Cerebellar nuclear complex (tissue), 1 donor: ENCODE measurements around the gene RRAD.
"Not testable (repeated sequence)": the region's sequence is repeated elsewhere in the genome, so short reads cannot be mapped to it uniquely, and the experiment has no call there.

Source experiments
- DNase-seq, 2 experiments: peaks; one replicate each; lab custom pipeline; 2025; lab: John Stamatoyannopoulos, UW

The RRAD gene

DNA sequence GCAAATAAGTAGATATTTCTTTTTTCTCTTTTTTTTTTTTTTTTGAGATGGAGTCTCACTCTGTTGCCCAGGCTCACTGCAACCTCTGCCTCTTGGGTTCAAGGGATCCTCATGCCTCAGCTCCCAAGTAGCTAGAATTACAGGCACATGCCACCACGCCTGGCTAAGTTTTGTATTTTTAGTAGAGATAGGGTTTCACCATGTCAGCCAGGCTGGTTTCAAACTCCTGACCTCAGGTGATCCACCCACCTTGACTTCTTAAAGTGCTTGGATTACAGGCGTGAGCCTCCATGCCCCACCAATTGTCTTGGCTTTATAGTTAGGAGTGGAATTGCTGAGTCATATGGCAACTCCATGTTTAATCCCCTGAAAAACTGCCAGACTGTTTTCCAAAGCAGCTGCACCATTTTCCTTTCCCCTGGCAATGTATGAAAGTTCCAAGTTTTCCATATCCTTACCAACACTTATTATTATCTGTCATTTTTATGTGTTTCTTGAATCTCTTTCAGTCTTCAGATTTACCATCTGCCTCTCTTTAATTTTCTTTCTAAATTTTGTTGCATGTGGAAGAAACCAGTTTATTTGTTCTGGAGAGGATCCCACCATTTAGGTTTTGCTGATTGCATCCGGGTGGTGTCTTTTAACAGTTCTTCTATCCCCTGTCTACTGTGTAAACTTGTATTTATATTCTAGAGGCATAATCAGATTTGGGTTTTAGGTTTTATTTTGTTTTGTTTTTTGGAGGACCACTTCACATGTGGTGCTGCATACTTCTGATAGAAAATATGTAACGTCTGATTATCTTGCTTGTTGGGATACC is 25.8 kb upstream of the RRAD start:
- DNase-seq = no peak

DNA sequence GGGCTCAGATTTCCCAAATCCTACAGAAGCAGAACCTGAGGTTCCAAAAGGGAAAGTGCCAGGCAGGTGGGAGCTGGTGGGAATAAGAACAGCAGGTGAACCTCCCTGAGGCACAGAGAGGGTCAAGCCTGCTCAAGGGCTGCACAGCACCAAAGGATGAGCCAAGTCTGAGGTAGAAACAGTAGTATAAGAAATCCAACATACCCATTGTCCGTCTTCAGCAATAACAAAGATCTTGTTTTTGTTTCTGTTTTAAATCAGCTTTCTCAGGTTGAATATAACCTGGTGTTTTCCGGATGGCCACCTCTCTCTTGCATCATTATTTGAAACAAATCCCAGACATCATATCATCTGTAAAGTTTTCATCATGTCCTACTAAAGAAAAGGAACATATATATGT is 25.1 kb upstream of the RRAD start:
- DNase-seq = no peak

DNA sequence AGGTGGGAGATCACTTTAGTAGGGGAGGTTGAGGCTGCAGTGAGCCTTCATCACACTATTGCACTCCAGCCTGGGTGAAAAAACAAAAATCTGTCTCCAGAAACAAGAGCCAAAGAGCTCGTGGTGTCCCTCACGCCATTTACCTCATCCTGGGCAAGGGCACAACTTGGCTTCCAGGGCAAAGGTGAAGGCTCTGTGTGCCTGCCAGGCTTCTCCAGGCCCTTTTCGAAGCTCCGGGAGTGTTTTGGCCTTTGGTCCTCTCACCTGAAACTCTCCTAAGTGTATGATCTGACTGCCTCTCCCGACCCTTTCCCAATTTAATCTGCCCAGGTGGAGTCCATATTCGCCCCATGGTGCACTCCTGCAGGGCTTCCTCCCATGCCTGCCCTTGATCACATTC is 24.1 kb upstream of the RRAD start:
- DNase-seq = peak in 1 of 2 experiments; percentile 21

DNA sequence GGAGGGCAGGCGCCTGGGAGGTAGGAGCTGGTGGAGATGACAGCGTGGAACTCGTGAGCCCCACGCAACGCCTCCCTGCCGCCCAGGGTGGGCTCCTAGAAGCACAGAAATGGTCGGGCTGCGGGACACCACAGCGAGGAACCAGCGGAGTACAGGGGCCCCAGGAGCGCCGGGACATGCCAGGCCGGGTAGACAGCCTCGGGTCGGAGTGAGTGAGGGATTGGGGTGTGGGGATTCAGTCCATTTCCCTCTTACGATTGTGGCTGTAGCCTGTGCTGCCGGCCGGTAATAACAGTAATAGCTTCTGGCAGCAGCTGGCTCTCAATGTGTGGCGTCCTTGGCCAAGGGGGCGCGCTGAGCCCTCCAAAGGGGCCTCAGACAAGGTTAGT is 23.5 kb upstream of the RRAD start:
- DNase-seq = no peak

DNA sequence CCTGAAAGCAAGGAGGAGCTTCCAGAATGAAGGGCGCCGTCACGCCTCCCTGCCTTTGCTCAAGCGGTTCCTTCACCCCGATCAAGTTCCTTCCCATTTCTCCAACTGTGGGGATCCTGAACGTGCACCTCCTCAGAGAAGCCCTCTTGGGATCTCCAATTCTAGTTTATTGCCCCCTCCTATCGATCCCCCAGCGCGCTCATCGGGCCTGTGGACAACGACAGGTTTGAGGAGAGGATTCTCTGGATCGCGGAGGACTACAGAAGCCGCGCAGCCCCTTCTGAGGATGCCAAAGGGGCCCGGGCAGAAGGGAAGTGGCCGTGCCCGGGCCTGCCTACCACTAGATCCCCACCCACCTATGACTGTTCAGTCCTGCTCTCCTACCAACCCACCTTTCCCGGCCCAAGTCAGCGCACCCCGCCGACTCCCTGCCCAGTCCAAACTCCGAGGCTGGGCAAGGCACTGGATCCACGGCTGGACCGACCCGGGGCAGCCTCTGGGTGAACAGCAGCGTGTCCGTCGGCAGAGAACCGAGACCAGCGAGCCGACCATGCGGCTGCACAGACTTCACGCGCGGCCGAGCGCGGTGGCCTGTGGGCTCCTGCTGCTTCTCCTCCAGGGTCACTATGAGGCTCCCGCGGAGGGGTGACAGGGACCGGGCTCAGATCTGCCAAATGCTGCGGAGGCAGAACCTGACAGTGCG is 22.9 kb upstream of the RRAD start:
- DNase-seq = no peak

DNA sequence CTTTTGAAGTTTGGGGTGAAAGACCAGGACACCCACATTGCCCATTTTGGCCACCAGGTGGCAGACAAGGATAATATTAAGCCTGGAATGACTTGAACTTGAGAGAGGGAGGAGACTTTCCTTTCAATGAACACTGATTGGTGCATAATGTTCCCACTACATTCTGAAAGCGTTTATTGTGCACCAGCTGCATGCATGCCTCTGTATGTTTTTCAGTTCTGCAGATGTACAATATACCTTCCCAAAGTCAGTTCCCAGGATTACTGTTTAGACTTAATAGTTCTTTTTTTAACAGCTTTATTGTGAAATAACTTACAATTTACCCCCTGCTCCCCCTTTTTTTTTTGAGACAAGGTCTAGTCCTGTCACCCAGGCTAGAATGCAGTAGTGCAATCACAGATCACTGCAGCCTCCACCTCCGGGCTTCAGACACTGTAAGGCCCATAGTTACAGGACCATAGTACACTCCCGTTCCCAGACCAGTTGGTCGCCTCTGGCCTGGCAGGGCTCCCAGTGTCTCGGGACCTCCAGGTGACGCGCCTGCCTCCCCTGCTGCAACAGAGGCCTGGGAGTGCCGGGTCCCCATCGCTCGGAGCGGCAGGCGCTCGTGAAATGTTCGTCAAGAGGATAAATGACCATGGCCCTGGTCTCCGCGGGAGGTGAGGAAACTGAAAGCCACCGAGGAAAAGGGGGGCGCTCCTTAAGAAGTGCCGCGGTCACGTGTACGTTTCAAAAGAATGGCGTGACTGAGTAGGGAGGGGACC is 22.1 kb upstream of the RRAD start:
- peak in 1 of 2 experiments; percentile 85 for DNase-seq

DNA sequence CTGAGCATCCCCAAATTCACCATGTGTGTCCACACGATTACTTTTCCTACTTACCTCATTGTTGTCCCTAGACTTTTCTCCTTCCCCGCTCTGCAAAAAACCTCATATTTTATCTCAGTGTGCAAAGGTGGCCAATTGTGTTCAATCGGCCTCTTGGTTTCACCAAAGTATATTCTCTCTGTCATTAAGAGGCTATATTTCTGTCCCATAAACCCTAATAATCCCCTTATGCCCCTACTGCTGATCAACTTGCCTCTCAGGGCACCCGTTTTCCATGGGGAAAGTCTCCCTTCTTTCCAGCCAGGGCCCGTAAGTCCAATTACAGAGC is 21.6 kb upstream of the RRAD start:
- no peak for DNase-seq

DNA sequence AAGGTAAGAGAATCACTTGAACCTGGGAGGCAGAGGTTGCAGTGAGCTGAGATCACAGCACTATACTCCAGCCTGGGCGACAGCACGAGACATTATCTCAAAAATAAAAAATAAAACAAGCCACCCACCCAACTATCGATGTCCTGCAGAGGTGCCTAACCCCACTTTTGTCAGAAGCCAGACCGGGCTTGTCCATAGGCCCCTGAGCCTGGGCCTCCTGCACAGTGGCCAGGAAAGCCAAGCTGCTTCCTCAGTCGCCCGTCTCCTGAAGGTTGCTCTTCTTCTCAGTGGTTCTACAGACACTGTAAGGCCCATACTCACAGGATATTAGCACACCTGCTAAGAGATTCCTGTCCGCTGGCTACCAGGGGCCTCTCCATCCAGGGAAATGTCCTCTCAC is 21.2 kb upstream of the RRAD start:
- no peak for DNase-seq

DNA sequence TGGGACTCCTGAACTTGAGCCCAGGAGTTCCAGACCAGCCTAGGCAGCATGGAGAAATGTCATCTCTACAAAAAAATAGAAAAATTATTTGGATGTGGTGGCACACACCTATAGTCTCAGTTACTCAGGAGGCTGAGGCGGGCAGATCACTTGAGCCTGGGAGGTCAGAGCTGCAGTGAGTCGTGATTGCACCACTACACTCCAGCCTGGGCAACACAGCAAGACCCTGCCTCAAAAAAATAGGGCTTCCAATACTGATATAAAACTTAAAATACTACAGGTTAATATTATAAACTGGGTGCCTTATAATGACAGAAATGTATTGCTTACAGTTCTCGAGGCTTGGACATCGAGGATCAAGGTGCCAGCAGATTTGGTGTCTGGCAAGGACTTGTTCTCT is 20.6 kb upstream of the RRAD start:
- DNase-seq = no peak

DNA sequence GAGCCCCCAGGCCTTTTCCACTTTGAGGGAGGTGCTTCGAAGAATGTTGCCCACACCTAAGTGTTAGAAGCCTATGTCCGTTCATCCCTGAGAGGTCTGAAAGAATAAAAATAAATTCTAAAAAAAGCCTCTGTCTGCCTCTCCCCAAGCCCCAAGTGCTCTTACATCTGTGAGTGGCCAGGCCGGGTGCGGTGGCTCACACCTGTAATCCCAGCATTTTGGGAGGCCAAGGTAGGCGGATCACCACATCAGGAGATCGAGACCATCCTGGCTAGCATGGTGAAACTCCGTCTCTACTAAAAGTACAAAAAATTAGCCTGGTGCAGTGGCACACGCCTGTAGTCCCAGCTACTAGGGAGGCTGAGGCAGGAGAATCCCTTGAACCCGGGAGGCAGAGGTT is 19.6 kb upstream of the RRAD start:
- DNase-seq = not testable (repeated sequence)

DNA sequence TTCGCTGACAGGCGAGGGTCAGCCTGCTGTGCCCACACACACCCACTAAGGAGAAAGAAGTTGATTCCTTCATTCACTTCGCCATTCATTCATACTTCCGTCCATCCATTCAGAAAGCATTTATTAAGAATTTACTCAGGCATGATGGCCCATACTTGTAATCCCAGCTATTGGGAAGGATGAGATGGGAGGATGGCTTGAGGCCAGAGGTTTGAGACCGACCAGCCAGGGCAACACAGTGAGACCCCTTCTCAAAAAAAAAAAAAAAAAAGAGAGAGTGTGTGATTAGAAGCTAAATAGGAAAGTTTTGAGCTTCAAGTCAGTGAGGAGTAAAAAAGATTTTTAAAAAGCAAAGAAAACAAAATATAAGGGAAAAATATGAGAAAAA is 18.7 kb upstream of the RRAD start:
- DNase-seq = no peak

DNA sequence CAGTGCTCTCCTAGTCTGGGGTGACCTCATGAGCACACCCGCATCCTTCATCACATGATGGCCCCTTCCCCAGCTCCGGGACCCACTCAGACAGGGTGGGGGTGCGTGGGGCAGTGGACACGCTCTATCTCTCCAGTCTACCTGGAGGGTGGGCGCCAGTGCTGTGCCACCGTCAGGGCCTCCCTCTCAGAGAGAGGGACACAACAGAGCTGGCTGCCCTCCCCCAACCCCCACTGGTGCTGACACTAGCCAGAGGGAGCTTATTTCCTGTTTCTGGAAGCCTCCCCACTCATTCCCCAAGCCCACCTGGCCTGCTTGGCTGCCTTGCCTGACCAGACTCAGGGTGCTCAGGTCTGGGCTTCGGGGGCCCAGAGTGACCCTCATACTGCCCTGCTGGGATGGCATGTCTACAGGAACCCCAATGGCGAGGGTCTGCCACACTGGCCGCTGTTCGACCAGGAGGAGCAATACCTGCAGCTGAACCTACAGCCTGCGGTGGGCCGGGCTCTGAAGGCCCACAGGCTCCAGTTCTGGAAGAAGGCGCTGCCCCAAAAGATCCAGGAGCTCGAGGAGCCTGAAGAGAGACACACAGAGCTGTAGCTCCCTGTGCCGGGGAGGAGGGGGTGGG is 18.2 kb upstream of the RRAD start:
- no peak for DNase-seq

DNA sequence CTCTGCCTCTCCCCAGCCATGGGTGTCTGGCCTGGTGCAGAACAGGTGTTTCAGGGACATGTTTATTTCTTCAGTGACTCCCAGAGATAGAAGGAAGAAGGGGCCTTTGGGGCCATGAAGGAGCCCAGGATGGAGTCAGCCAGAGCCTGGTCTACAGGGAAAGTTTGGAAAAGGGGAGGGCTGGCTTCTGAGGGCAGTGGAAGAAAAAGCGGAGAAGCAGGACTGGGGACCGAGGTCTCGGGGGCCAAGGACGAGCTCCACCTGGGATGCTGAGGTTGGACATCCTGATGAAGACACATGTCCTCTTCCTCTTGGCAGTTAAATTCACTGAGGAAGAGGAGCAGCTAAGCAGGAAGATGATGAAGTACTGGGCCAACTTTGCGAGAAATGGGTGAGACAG is 17.6 kb upstream of the RRAD start:
- no peak for DNase-seq

DNA sequence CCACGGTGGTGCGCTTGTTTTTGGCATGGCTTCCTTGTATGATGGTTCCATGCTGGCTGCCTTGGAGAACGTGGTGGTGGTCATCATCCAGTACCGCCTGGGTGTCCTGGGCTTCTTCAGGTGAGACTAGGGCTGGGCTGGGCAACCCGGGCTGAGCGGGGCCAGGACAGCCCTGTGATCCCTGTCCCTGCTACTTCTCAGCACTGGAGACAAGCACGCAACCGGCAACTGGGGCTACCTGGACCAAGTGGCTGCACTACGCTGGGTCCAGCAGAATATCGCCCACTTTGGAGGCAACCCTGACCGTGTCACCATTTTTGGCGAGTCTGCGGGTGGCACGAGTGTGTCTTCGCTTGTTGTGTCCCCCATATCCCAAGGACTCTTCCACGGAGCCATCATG is 14.9 kb upstream of the RRAD start:
- no peak for DNase-seq

DNA sequence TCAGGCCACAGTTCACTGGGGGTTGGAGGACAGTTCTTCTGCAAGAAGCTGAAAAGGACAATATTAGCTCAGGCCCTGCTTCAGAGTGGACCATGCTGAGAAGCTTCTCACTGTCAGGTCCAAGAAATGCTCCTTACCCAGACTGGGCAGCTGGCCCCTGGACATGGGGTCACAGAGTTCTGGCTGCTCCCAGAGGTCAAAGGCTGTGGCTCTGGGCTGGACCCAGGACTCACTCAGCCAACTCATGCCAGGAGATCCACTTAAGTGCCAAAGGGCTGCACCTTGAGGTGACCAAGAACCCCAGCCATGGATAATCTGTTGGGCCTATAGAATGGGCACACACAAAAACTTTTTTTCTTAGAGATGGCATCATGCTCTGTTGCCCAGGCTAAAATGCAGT is 14.0 kb upstream of the RRAD start:
- DNase-seq = no peak

DNA sequence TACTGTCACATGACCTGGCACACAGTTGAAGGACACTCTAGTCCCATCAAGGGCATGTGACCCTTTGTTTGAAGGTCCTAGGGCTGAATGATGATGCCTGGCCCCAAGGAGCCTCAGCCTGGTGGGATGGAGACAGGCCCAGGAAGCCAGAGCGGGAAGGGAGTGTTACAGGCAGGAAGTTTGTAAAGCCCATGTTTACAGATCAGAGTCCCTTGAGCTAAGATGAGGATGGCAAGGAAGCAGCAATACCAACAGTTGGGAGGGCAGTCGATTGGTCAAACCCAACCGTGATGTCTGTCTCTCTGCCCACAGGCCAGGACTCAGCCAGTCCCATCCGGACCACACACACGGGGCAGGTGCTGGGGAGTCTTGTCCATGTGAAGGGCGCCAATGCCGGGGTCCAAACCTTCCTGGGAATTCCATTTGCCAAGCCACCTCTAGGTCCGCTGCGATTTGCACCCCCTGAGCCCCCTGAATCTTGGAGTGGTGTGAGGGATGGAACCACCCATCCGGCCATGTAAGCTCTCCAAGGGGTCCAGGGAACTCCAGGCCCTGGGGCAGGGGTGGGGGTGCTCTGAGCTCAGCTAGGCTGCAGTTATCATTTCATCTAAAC is 12.5 kb upstream of the RRAD start:
- DNase-seq = no peak

DNA sequence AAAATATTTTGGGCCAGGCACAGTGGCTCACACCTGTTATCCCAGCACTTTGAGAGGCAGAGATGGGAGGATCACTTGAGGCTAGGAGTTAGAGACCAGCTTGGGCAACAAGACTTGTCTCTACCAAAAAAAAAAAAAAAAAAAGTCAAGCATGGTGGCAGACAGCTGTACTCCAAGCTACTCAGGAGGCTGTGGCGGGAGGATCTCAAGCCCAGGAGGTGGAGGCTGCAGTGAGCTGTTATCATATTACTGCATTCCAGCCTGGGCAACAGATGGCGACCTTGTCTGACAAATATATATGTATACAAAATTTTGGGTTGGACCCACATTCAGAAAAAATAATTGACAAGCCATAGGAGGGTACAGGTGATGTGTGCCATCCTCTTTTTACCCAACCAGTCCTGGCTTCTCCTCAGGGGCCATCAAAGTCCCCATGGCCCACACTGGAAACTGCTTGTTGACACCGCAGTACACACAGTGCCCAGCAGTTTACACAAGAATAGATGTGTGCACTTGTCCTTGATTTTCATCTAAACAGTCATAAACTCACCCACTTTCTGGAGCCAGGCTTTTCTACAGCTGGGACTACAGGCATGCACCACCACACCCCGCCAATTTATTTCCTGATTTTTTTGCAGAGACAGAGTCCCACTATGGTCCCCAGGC is 11.7 kb upstream of the RRAD start:
- no peak for DNase-seq

DNA sequence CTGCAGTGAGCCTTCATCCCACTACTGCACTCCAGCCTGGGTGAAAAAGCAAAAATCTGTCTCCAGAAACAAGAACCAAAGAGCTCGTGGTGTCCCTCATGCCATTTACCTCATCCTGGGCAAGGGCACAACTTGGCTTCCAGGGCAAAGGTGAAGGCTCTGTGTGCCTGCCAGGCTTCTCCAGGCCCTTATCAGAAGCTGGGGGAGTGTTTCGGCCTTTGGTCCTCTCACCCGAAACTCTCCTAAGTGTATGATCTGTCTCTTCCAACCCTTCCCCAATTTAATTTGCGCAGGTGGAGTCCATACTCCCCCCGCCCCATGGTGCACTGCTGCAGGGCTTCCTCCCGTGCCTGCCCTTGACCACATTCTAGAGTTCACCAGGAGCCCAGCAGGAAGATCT is 11.1 kb upstream of the RRAD start:
- DNase-seq = no peak

DNA sequence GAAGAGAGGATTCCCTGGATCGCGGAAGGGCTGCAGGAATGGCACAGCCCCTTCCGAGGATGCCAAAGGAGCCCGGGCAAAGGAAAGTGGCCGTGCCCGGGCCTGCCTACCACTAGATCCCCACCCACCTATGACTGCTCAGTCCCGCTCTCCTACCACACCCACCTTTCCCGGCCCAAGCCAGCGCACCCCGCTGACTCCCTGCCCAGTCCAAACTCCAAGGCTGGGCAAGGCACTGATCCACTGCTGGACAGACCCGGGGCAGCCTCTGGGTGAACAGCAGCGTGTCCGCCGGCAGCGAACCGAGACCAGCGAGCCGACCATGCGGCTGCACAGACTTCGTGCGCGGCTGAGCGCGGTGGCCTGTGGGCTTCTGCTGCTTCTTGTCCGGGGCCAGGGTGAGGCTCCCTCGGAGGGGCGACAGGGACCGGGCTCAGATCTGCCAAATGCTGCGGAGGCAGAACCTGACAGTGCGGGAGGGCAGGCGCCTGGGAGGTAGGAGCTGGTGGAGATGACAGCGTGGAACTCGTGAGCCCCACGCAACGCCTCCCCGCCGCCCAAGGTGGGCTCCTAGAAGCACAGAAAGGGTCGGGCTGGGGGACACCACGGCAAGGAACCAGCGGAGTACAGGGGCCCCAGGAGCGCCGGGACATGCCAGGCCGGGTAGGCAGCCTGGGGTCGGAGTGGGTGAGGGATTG is 10.1 kb upstream of the RRAD start, which contains the start of gene CES2:
TSS of gene CES2 (plus strand) at position 203 of the 698 bp plus-strand sequence. CDS start at position 323, 120 bp downstream.
- no peak for DNase-seq

DNA sequence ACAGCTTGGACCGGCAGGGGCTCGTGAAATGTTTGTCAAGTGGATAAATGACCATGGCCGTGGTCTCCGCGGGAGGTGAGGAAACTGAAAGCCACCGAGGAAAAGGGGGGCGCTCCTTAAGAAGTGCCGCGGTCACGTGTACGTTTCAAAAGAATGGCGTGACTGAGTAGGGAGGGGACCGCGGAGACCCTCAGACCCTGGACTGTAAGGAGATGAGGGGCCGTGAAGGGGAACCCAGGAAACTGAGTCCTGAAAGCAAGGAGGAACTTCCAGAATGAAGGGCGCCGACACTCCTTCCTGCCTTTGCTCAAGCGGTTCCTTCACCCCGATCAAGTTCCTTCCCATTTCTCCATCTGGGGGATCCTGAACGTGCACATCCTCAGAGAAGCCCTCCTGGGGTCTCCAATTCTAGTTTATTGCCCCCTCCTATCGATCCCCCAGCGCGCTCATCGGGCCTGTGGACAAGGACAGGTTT is 9.5 kb upstream of the RRAD start:
- DNase-seq = not testable (repeated sequence)
